IPS-NIHi11 (cell line): ENCODE data around the gene MFNG.
"Not testable (repeated sequence)": the region's sequence is repeated elsewhere in the genome, so short reads cannot be mapped to it uniquely, and the experiment has no call there.

Experiments
- DNase-seq: peaks from one replicate; pipeline ENCODE4 v3.0.0; 2012; ENCODE audit warnings: mixed read lengths, low spot score

Gene MFNG

GRCh38 chr22:37472418-37473006 is 13.7 kb downstream of the MFNG start:
- peak; percentile 91 for DNase-seq

GRCh38 chr22:37471727-37472417 is 14.3 kb downstream of the MFNG start:
- DNase-seq: no peak

GRCh38 chr22:37470087-37470445 is 16.1 kb downstream of the MFNG start:
- no peak for DNase-seq

GRCh38 chr22:37469416-37470086 is 16.6 kb downstream of the MFNG start:
- DNase-seq: no peak

- DNase-seq: not testable (repeated sequence)
Observed at GRCh38 chr22:37468201-37468695, 17.9 kb downstream of the MFNG start.

GRCh38 chr22:37467391-37467955 is 18.7 kb downstream of the MFNG start:
- no peak for DNase-seq

- DNase-seq: no peak
Observed at GRCh38 chr22:37464181-37464580, 22.0 kb downstream of the MFNG start.

GRCh38 chr22:37462983-37463382 is 23.2 kb downstream of the MFNG start:
- DNase-seq: peak; percentile 84

GRCh38 chr22:37462436-37462835 is 23.7 kb downstream of the MFNG start:
- DNase-seq: no peak

GRCh38 chr22:37461961-37462360 is 24.2 kb downstream of the MFNG start:
- no peak for DNase-seq

- no peak for DNase-seq
Observed at GRCh38 chr22:37460684-37461083, 25.5 kb downstream of the MFNG start.

GRCh38 chr22:37459206-37459605 is 27.0 kb downstream of the MFNG start:
- DNase-seq: no peak

GRCh38 chr22:37457093-37457893 is 28.9 kb downstream of the MFNG start:
- peak; percentile 92 for DNase-seq

GRCh38 chr22:37456346-37456745 is 29.8 kb downstream of the MFNG start:
- DNase-seq: no peak

GRCh38 chr22:37455896-37456295 is 30.3 kb downstream of the MFNG start:
- no peak for DNase-seq

GRCh38 chr22:37454857-37455686 is 31.1 kb downstream of the MFNG start:
- no peak for DNase-seq

- DNase-seq: no peak
Observed at GRCh38 chr22:37453696-37454095, 32.5 kb downstream of the MFNG start.

- DNase-seq: no peak
Observed at GRCh38 chr22:37451218-37451617, 35.0 kb downstream of the MFNG start.

- no peak for DNase-seq
Observed at GRCh38 chr22:37449331-37450001, 36.7 kb downstream of the MFNG start.

GRCh38 chr22:37448516-37449127 is 37.6 kb downstream of the MFNG start:
- no peak for DNase-seq
